Fibroblast of lung (primary cell): Measurements from ENCODE around the gene ACOXL. TPM values are rescaled to one million over a fixed set of nuclear protein-coding genes. Genes with fewer than 3 reads are reported as not detected.

ENCODE experiments used
- DNase-seq, 2 donors: peaks; one replicate each; pipeline versions ENCODE4 v3.0.0 to v3.0.0-alpha.2; 2010; ENCODE audit warnings: low read depth in 2 of 2
- H2AFZ ChIP-seq: 2 replicates; pipeline ENCODE4 v1.5.1; 2012; ENCODE audit warnings: low read length, control low read depth, inconsistent platforms
- H3K27ac ChIP-seq: 2 replicates; pipeline ENCODE4 v1.5.1; 2011; ENCODE audit warnings: low read length, control low read depth; ENCODE audit not compliant: insufficient read depth
- H3K27me3 ChIP-seq: 2 replicates; pipeline ENCODE4 v1.5.1; 2011; ENCODE audit warnings: mild to moderate bottlenecking, low read length; ENCODE audit not compliant: control insufficient read depth, insufficient read depth
- H3K36me3 ChIP-seq: 2 replicates; pipeline ENCODE4 v1.5.1; 2011; ENCODE audit warnings: low read length; ENCODE audit not compliant: control insufficient read depth, insufficient read depth
- H3K4me1 ChIP-seq: 2 replicates; pipeline ENCODE4 v1.5.1; 2011; ENCODE audit warnings: low read length; ENCODE audit not compliant: control insufficient read depth, insufficient read depth; ENCODE audit errors: extremely low read depth
- H3K4me2 ChIP-seq: 2 replicates; pipeline ENCODE4 v1.5.1; 2011; ENCODE audit warnings: low read length, control low read depth; ENCODE audit not compliant: insufficient read depth; ENCODE audit errors: extremely low read depth
- H3K4me3 ChIP-seq, 4 experiments: fragments of 200-600 bp in 1 of 4; sonication (generic) in 1 of 4; replicated peaks in 1 of 4; 2 replicates each; pipeline ENCODE4 v1.5.1; 2011 to 2016; ENCODE audit warnings: low read length in 4 of 4, low read depth in 3 of 4, mild to moderate bottlenecking in 3 of 4, control low read depth in 2 of 4, inconsistent platforms in 1 of 4, mixed read lengths in 1 of 4; ENCODE audit not compliant: insufficient read depth in 1 of 4; ENCODE audit errors: control extremely low read depth in 1 of 4
- H3K79me2 ChIP-seq: 2 replicates; pipeline ENCODE4 v1.5.1; 2012; ENCODE audit warnings: mild to moderate bottlenecking, low read length, inconsistent platforms; ENCODE audit not compliant: control insufficient read depth, insufficient read depth
- H3K9ac ChIP-seq: 2 replicates; pipeline ENCODE4 v1.5.1; 2011; ENCODE audit warnings: mild to moderate bottlenecking, low read length, control low read depth; ENCODE audit not compliant: insufficient read depth
- H3K9me3 ChIP-seq: 2 replicates; pipeline ENCODE4 v1.5.1; 2012; ENCODE audit warnings: low read depth, low read length; ENCODE audit not compliant: control insufficient read depth, insufficient read depth
- H4K20me1 ChIP-seq: 2 replicates; pipeline ENCODE4 v1.5.1; 2011; ENCODE audit warnings: low read length; ENCODE audit not compliant: control insufficient read depth, insufficient read depth; ENCODE audit errors: extremely low read depth
- CTCF ChIP-seq, 2 donors: IDR thresholded peaks in 1 of 2; conservative IDR thresholded peaks in 1 of 2; 1 replicate in 1 of 2; 2 replicates in 1 of 2; pipeline ENCODE4 v1.5.1; 2011 to 2012; ENCODE audit warnings: low read length in 2 of 2, control low read depth in 1 of 2, inconsistent platforms in 1 of 2, low read depth in 1 of 2, mild to moderate bottlenecking in 1 of 2
- EZH2 ChIP-seq: IDR thresholded peaks from 2 replicates; pipeline ENCODE4 v1.5.1; 2012; ENCODE audit warnings: low read length, control low read depth, mild to moderate bottlenecking; ENCODE audit errors: missing control alignments
- polyA plus RNA-seq, 2 donors: library from polyadenylated mRNA; depleted of rRNA in 1 of 2; stranded (reverse) in 1 of 2; unstranded in 1 of 2; fragments of >200 nt; gene quantifications; 2 replicates each; pipeline ENCODE4 v1.2.1, GENCODE V29; 2011 to 2012; ENCODE audit warnings: missing spikeins in 1 of 2
- total RNA-seq: library from RNA; depleted of rRNA; stranded (reverse); fragments of >200 nt; gene quantifications from 2 replicates; pipeline ENCODE4 v1.2.1, GENCODE V29; 2014

Gene ACOXL
- total and polyA plus RNA-seq, 2 donors (not counting 1 experiment from before 2014, with no cell fraction given): not detected

- H3K4me2 ChIP-seq: no peak overlapping the region
- H2AFZ ChIP-seq: no peak overlapping the region
- H3K4me1 ChIP-seq: no peaks in the 10 kb centered on the region
- H3K79me2 ChIP-seq: no peaks in the 10 kb centered on the region
- TF ChIP-seq EZH2 (no peak), CTCF (conservative IDR thresholded peaks at IDR 0.05 in 1 of 2, IDR thresholded peaks at IDR 0.05 in 1 of 2; ENCODE audit: low read depth in 1 of 2, low read length in 2 of 2) (no peak)
- H3K27ac ChIP-seq: no peak overlapping the region
- H3K36me3 ChIP-seq: no peaks in the 10 kb centered on the region
- H4K20me1 ChIP-seq: no peaks in the 10 kb centered on the region
- H3K27me3 ChIP-seq: peaks cover 18% of the 10 kb centered on the region
- no peaks in the 10 kb centered on the region for H3K9me3 ChIP-seq
- H3K9ac ChIP-seq: no peak overlapping the region
- DNase-seq: no peak
- no peak overlapping the region for H3K4me3 ChIP-seq
Observed at GRCh38 chr2:110777531-110778311, 45.3 kb downstream of the ACOXL start.

GRCh38 chr2:110780461-110780860, 48.1 kb downstream of the ACOXL start:
- no peak overlapping the region for H3K4me3 ChIP-seq
- no peaks in the 10 kb centered on the region for H3K4me1 ChIP-seq
- H3K27me3 ChIP-seq: peaks cover 9% of the 10 kb centered on the region
- no peaks in the 10 kb centered on the region for H3K36me3 ChIP-seq
- no peaks in the 10 kb centered on the region for H3K9me3 ChIP-seq
- DNase-seq: no peak
- H2AFZ ChIP-seq: no peak overlapping the region
- no peak overlapping the region for H3K27ac ChIP-seq
- no peak overlapping the region for H3K4me2 ChIP-seq
- no peaks in the 10 kb centered on the region for H4K20me1 ChIP-seq
- no peak for TF ChIP-seq CTCF (conservative IDR thresholded peaks at IDR 0.05 in 1 of 2, IDR thresholded peaks at IDR 0.05 in 1 of 2; ENCODE audit: low read depth in 1 of 2, low read length in 2 of 2)
- no peak for TF ChIP-seq EZH2
- no peaks in the 10 kb centered on the region for H3K79me2 ChIP-seq
- H3K9ac ChIP-seq: no peak overlapping the region

- Histone ChIP-seq H4K20me1 (no peaks in the 10 kb centered on the region), H3K79me2 (no peaks in the 10 kb centered on the region), H3K4me1 (no peaks in the 10 kb centered on the region), H2AFZ (no peak overlapping the region), H3K9me3 (no peaks in the 10 kb centered on the region), H3K4me3 (no peak overlapping the region), H3K27ac (no peak overlapping the region), H3K9ac (no peak overlapping the region), H3K4me2 (no peak overlapping the region), H3K27me3 (no peaks in the 10 kb centered on the region), H3K36me3 (no peaks in the 10 kb centered on the region)
- TF ChIP-seq CTCF (conservative IDR thresholded peaks at IDR 0.05 in 1 of 2, IDR thresholded peaks at IDR 0.05 in 1 of 2; ENCODE audit: low read depth in 1 of 2, low read length in 2 of 2) (no peak), EZH2 (no peak)
- DNase-seq: no peak
Observed at GRCh38 chr2:110783196-110783873, 51.0 kb downstream of the ACOXL start.
